SU-DHL-6 (cell line): ENCODE measurements around the gene TTBK1.

Source experiments
- H2AFZ ChIP-seq: fragments of 200-600 bp; sonication (generic); 2 replicates; pipeline ENCODE4 v1.6.1; 2014; ENCODE audit warnings: low read depth, mild to moderate bottlenecking, moderate library complexity, mixed read lengths, antibody characterized with exemption, low read length; ENCODE audit not compliant: severe bottlenecking
- H3F3A ChIP-seq: fragments of 200-600 bp; shearing (Covaris generic); 2 replicates; pipeline ENCODE4 v1.6.0; 2016; ENCODE audit warnings: antibody characterized with exemption, mild to moderate bottlenecking; ENCODE audit not compliant: insufficient read depth
- H3K27ac ChIP-seq: fragments of 200-600 bp; sonication (generic); 2 replicates; pipeline ENCODE4 v1.5.1; 2016; ENCODE audit warnings: low read depth, mild to moderate bottlenecking, low read length, moderate library complexity, mixed read lengths
- H3K27me3 ChIP-seq: fragments of 200-600 bp; sonication (generic), shearing (Covaris generic); 2 replicates; pipeline ENCODE4 v1.6.0; 2014; ENCODE audit warnings: mild to moderate bottlenecking, low read length
- H3K36me3 ChIP-seq: fragments of 200-600 bp; sonication (generic); 2 replicates; pipeline ENCODE4 v1.6.1; 2014; ENCODE audit warnings: mild to moderate bottlenecking, low read length, mixed read lengths
- H3K4me2 ChIP-seq: fragments of 300-600, 200-600 bp; shearing (Covaris generic), sonication (generic); 2 replicates; pipeline ENCODE4 v1.6.0; 2014; ENCODE audit warnings: low read length, low read depth, mild to moderate bottlenecking; ENCODE audit not compliant: poor library complexity, severe bottlenecking
- H3K4me3 ChIP-seq: fragments of 200-600 bp; sonication (generic); 2 replicates; pipeline ENCODE4 v1.5.1; 2014; ENCODE audit warnings: antibody characterized with exemption, low read length, mild to moderate bottlenecking, mixed read lengths; ENCODE audit not compliant: insufficient read depth, poor library complexity, severe bottlenecking
- H3K79me2 ChIP-seq: fragments of 200-600 bp; sonication (generic); 2 replicates; pipeline ENCODE4 v1.6.1; 2014; ENCODE audit warnings: mild to moderate bottlenecking, low read length, moderate library complexity; ENCODE audit not compliant: insufficient read depth
- H3K9ac ChIP-seq: fragments of 200-600 bp; sonication (generic); 2 replicates; pipeline ENCODE4 v1.7.0; 2014; ENCODE audit warnings: mild to moderate bottlenecking, low read length
- H3K9me2 ChIP-seq: fragments of 200-600 bp; sonication (generic); replicated peaks from 2 replicates; pipeline ENCODE4 v1.6.1; 2014; ENCODE audit warnings: low read length; ENCODE audit not compliant: insufficient read depth
- H3K9me3 ChIP-seq: fragments of 200-600 bp; sonication (generic); 2 replicates; pipeline ENCODE4 v1.6.1; 2014; ENCODE audit warnings: low read length, mixed read lengths; ENCODE audit not compliant: insufficient read depth
- H4K20me1 ChIP-seq: fragments of 200-600 bp; sonication (generic); 2 replicates; pipeline ENCODE4 v1.6.1; 2014; ENCODE audit warnings: low read depth, mild to moderate bottlenecking, antibody characterized with exemption, low read length, moderate library complexity, mixed read lengths
- EZH2phosphoT487 ChIP-seq: fragments of 200-600 bp; sonication (generic), shearing (Covaris generic); conservative IDR thresholded peaks from 2 replicates; pipeline ENCODE4 v1.6.1; 2018; ENCODE audit warnings: mild to moderate bottlenecking, antibody characterized with exemption, low read length, moderate library complexity, mixed read lengths
- TF ChIP-seq, protein P1 (sequence below): fragments of 200-600 bp; sonication (generic); IDR thresholded peaks from one replicate; pipeline ENCODE4 v1.5.1; 2017; ENCODE audit warnings: antibody characterized with exemption, mild to moderate bottlenecking, low read length, moderate library complexity; ENCODE audit not compliant: insufficient read depth, poor library complexity, severe bottlenecking

Gene TTBK1

DNA sequence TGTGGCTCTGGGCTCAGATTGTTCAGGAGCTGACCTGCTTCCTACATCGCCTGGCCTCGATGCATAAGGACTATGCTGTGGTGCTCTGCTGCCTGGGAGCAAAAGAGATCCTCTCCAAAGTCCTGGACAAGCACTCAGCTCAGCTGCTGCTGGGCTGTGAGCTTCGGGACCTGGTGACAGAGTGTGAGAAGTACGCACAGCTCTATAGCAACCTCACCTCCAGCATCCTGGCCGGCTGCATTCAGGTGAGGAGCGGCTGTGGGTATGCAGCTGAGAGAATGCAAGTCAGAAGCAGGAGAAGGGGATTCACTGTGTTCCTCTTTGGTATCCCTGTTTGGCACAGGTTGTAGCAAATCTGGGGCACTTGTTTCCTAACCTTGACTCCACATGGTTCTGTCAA, 43.4 kb upstream of the TTBK1 start:
- Histone ChIP-seq H3K9me3 (no peaks in the 10 kb centered on the region), H3K4me2 (no peak overlapping the region), H3K4me3 (no peak overlapping the region), H3K9me2 (no peaks in the 10 kb centered on the region), H3K27ac (no peak overlapping the region), H3K27me3 (no peaks in the 10 kb centered on the region), H2AFZ (no peak overlapping the region), H3K79me2 (no peaks in the 10 kb centered on the region), H3K36me3 (0 out of 2 replicates have a peak, but pooled peaks cover 4% of the 10 kb centered on the region), H3K9ac (no peak overlapping the region), H4K20me1 (no peaks in the 10 kb centered on the region), H3F3A (no peaks in the 10 kb centered on the region)
- no peak for TF ChIP-seq EZH2phosphoT487
- TF ChIP-seq, protein P1, sequence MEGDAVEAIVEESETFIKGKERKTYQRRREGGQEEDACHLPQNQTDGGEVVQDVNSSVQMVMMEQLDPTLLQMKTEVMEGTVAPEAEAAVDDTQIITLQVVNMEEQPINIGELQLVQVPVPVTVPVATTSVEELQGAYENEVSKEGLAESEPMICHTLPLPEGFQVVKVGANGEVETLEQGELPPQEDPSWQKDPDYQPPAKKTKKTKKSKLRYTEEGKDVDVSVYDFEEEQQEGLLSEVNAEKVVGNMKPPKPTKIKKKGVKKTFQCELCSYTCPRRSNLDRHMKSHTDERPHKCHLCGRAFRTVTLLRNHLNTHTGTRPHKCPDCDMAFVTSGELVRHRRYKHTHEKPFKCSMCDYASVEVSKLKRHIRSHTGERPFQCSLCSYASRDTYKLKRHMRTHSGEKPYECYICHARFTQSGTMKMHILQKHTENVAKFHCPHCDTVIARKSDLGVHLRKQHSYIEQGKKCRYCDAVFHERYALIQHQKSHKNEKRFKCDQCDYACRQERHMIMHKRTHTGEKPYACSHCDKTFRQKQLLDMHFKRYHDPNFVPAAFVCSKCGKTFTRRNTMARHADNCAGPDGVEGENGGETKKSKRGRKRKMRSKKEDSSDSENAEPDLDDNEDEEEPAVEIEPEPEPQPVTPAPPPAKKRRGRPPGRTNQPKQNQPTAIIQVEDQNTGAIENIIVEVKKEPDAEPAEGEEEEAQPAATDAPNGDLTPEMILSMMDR, result no peak

DNA sequence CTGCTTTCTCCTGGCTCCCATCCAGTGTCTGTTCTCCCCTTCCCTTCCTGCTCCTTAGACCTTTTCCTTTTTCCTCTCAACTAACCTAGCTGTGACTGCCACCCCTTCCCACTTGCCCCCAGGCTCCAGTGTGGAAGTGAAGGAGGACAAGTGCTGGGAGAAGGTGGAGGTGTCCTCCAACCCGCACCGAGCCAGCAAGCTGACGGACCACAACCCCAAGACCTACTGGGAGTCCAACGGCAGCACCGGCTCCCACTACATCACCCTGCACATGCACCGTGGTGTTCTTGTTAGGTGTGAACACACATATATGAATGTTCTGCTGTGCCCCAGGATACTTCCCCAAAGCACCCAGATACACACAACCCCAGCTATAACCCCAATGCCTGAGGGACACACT, 42.7 kb upstream of the TTBK1 start:
- no peak overlapping the region for H3K27ac ChIP-seq
- 0 out of 2 replicates have a peak, but pooled peaks cover 4% of the 10 kb centered on the region for H3K36me3 ChIP-seq
- no peak for TF ChIP-seq EZH2phosphoT487
- TF ChIP-seq, protein P1, result no peak
- no peaks in the 10 kb centered on the region for H3F3A ChIP-seq
- H3K9me2 ChIP-seq, result no peaks in the 10 kb centered on the region
- no peak overlapping the region for H3K9ac ChIP-seq
- no peaks in the 10 kb centered on the region for H3K27me3 ChIP-seq
- no peaks in the 10 kb centered on the region for H4K20me1 ChIP-seq
- no peaks in the 10 kb centered on the region for H3K9me3 ChIP-seq
- no peaks in the 10 kb centered on the region for H3K79me2 ChIP-seq
- H3K4me3 ChIP-seq, result no peak overlapping the region
- H2AFZ ChIP-seq, result no peak overlapping the region
- no peak overlapping the region for H3K4me2 ChIP-seq

DNA sequence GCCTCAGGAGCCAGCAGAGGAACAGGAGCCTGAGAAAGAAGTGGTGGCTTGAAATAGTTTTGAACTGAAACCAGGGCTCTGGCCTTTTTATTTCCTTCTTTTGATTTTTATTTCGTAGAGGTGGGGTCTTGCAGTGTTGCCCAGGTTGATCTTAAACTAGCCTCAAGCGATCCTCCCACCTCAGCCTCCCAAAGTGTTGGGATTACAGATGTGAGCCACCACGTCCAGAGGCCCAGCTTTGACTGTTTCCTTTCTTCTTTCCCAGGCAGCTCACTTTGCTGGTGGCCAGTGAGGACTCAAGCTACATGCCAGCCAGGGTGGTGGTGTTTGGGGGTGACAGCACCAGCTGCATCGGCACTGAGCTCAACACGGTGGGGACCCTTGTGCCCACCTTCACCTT, 40.8 kb upstream of the TTBK1 start:
- Histone ChIP-seq H3K9me2 (no peaks in the 10 kb centered on the region), H3K36me3 (0 out of 2 replicates have a peak, but pooled peaks cover 4% of the 10 kb centered on the region), H3K4me2 (no peak overlapping the region), H3F3A (0 out of 2 replicates have a peak, but pooled peaks cover 4% of the 10 kb centered on the region), H3K4me3 (no peak overlapping the region), H3K27ac (no peak overlapping the region), H3K9me3 (no peaks in the 10 kb centered on the region), H2AFZ (no peak overlapping the region), H4K20me1 (no peaks in the 10 kb centered on the region), H3K79me2 (no peaks in the 10 kb centered on the region), H3K9ac (no peak overlapping the region), H3K27me3 (no peaks in the 10 kb centered on the region)
- TF ChIP-seq, protein P1, result no peak
- no peak for TF ChIP-seq EZH2phosphoT487
